ENCODE results near the gene BEST4.

GRCh38 chr1:44817771-44818495, 30.0 kb upstream of the BEST4 start:
- TF ChIP-seq, protein P1, sequence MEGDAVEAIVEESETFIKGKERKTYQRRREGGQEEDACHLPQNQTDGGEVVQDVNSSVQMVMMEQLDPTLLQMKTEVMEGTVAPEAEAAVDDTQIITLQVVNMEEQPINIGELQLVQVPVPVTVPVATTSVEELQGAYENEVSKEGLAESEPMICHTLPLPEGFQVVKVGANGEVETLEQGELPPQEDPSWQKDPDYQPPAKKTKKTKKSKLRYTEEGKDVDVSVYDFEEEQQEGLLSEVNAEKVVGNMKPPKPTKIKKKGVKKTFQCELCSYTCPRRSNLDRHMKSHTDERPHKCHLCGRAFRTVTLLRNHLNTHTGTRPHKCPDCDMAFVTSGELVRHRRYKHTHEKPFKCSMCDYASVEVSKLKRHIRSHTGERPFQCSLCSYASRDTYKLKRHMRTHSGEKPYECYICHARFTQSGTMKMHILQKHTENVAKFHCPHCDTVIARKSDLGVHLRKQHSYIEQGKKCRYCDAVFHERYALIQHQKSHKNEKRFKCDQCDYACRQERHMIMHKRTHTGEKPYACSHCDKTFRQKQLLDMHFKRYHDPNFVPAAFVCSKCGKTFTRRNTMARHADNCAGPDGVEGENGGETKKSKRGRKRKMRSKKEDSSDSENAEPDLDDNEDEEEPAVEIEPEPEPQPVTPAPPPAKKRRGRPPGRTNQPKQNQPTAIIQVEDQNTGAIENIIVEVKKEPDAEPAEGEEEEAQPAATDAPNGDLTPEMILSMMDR (IDR thresholded peaks at IDR 0.05; ENCODE audit: insufficient read depth, low read length) = no peak
- TF ChIP-seq POLR2AphosphoS5 (IDR thresholded peaks at IDR 0.05; ENCODE audit: low read depth) = no peak
- TF ChIP-seq GABPA (IDR thresholded peaks at IDR 0.05; ENCODE audit: low read depth) = no peak

Data from HL-60 (cell line).